Head of caudate nucleus (tissue), 42 donors: ENCODE measurements around the gene SMNDC1.

ENCODE experiments used
- DNase-seq, 42 donors: peaks; one replicate each; pipeline versions ENCODE4 v3.0.0 to v3.0.0-alpha.2; 2020 to 2021; ENCODE audit warnings: mixed read lengths in 7 of 42
- intact Hi-C: fragments of 100-400 bp; cut with DNase I; formaldehyde crosslinking; loops from one replicate; pipeline ENCODE4 v1.15.0; 2022

Gene SMNDC1

GRCh38 chr10:110304780-110305421 is at the start of gene SMNDC1:
TSS of gene SMNDC1 (minus strand) at chr10:110304920. CDS start at chr10:110303587, 1,333 bp downstream.
- DNase-seq, result peak; percentile 95 to 99 (median 98)
- intact Hi-C loops, result loop anchor here (10.0 kb wide), 1 partner anchor 170 kb away; no protein-coding TSS in a partner anchor

- DNase-seq, result peak; percentile 64 to 91 (median 82)
- intact Hi-C loops, result no loop called here
Observed at GRCh38 chr10:110354322-110354766, 49.6 kb upstream of the SMNDC1 start.

GRCh38 chr10:110353244-110354119 is 48.8 kb upstream of the SMNDC1 start:
- DNase-seq, result peak in 10 of 42 donors; percentile 8 to 49 (median 32)
- intact Hi-C loops, result no loop called here

- intact Hi-C loops, result no loop called here
- no peak for DNase-seq
Observed at GRCh38 chr10:110352930-110353243, 48.2 kb upstream of the SMNDC1 start.

- intact Hi-C loops, result no loop called here
- DNase-seq, result no peak
Observed at GRCh38 chr10:110350812-110351211, 46.1 kb upstream of the SMNDC1 start.

GRCh38 chr10:110349831-110350230 is 45.1 kb upstream of the SMNDC1 start:
- intact Hi-C loops, result no loop called here
- no peak for DNase-seq

GRCh38 chr10:110349386-110349785 is 44.7 kb upstream of the SMNDC1 start:
- DNase-seq, result no peak
- intact Hi-C loops, result no loop called here

- no peak for DNase-seq
- intact Hi-C loops, result no loop called here
Observed at GRCh38 chr10:110348336-110348735, 43.6 kb upstream of the SMNDC1 start.

GRCh38 chr10:110346914-110347313 is 42.2 kb upstream of the SMNDC1 start:
- DNase-seq, result no peak
- intact Hi-C loops, result no loop called here

GRCh38 chr10:110345286-110345685 is 40.6 kb upstream of the SMNDC1 start:
- no peak for DNase-seq
- intact Hi-C loops, result no loop called here

- DNase-seq, result no peak
- intact Hi-C loops, result no loop called here
Observed at GRCh38 chr10:110344622-110345021, 39.9 kb upstream of the SMNDC1 start.

GRCh38 chr10:110343947-110344346 is 39.2 kb upstream of the SMNDC1 start:
- no peak for DNase-seq
- intact Hi-C loops, result no loop called here

- intact Hi-C loops, result no loop called here
- DNase-seq, result no peak
Observed at GRCh38 chr10:110340816-110341215, 36.1 kb upstream of the SMNDC1 start.

GRCh38 chr10:110340122-110340521 is 35.4 kb upstream of the SMNDC1 start:
- intact Hi-C loops, result no loop called here
- no peak for DNase-seq

- intact Hi-C loops, result no loop called here
Observed at GRCh38 chr10:110337906-110338305, 33.2 kb upstream of the SMNDC1 start.

GRCh38 chr10:110337401-110337800 is 32.7 kb upstream of the SMNDC1 start:
- intact Hi-C loops, result no loop called here
- DNase-seq, result no peak

More at GRCh38 chr10:110337906-110338305, 33.2 kb upstream of the SMNDC1 start:
- DNase-seq, result peak in 14 of 42 donors; percentile 9 to 61 (median 30)

- DNase-seq, result peak in 15 of 42 donors; percentile 5 to 63 (median 36)
- intact Hi-C loops, result no loop called here
Observed at GRCh38 chr10:110336111-110336721, 31.5 kb upstream of the SMNDC1 start.

- intact Hi-C loops, result no loop called here
- DNase-seq, result no peak
Observed at GRCh38 chr10:110335314-110336064, 30.8 kb upstream of the SMNDC1 start.

- intact Hi-C loops, result no loop called here
- no peak for DNase-seq
Observed at GRCh38 chr10:110334061-110334656, 29.4 kb upstream of the SMNDC1 start.
